Measurements from ENCODE around the gene FABP1.

FABP1 gene

GRCh38 chr2:88078643-88079172, 49.2 kb downstream of the FABP1 start:
- DNase-seq (ENCODE audit: low spot score), result no peak

GRCh38 chr2:88077080-88077479, 50.8 kb downstream of the FABP1 start:
- DNase-seq (ENCODE audit: low spot score), result no peak

GRCh38 chr2:88074854-88075292, 53.0 kb downstream of the FABP1 start:
- DNase-seq (ENCODE audit: low spot score), result no peak

- no peak for DNase-seq (ENCODE audit: low spot score)
Measured at GRCh38 chr2:88074150-88074549, 53.7 kb downstream of the FABP1 start.
